Measurements from ENCODE around the gene DAGLB.

GRCh38 chr7:6385909-6386560 is 61.7 kb downstream of the DAGLB start:
- no peak for TF ChIP-seq CTCF (IDR thresholded peaks at IDR 0.05)
- no peak for TF ChIP-seq POLR2AphosphoS5 (IDR thresholded peaks at IDR 0.05; ENCODE audit: low read depth, low read length)

Data from Panc1 (cell line).